HEK293 (cell line): Measurements from ENCODE around the gene GABRA5.

Experiments used
- CTCF ChIA-PET: fragments of 350-600 bp; formaldehyde crosslinking; extraction: SDS; loops from one replicate; lab custom pipeline; 2021; ENCODE audit warnings: antibody characterized with exemption; lab: Yijun Ruan, JAX
- POLR2A ChIA-PET: fragments of 300-600 bp; formaldehyde crosslinking; extraction: SDS; loops from one replicate; lab custom pipeline; 2020; ENCODE audit warnings: antibody characterized with exemption, inconsistent platforms; lab: Yijun Ruan, JAX
- H3K27ac ChIP-seq: fragments of 200-500 bp; sonication (Bioruptor generic); 2 replicates; pipeline ENCODE4 v1.5.1; 2014; ENCODE audit warnings: low read depth, low read length, control low read depth, inconsistent platforms; ENCODE audit errors: extremely low read depth
- H3K36me3 ChIP-seq, 2 experiments: fragments of 200-500 bp in 1 of 2; sonication (Bioruptor generic) in 1 of 2; 1 replicate in 1 of 2; 2 replicates in 1 of 2; pipeline ENCODE4 v1.5.1; 2014 to 2017; ENCODE audit warnings: inconsistent platforms in 2 of 2, low read length in 2 of 2; ENCODE audit not compliant: control insufficient read depth in 2 of 2, insufficient read depth in 1 of 2
- H3K4me1 ChIP-seq: fragments of 200-500 bp; sonication (Bioruptor generic); 2 replicates; pipeline ENCODE4 v1.5.1; 2014; ENCODE audit warnings: mild to moderate bottlenecking, low read length, inconsistent platforms; ENCODE audit not compliant: control insufficient read depth, insufficient read depth
- H3K4me3 ChIP-seq: 2 replicates; pipeline ENCODE4 v1.5.1; 2011; ENCODE audit warnings: low read depth, mild to moderate bottlenecking, control low read depth, low read length, moderate library complexity
- H3K9me3 ChIP-seq: fragments of 200-500 bp; sonication (Bioruptor generic); 2 replicates; pipeline ENCODE4 v1.5.1; 2014; ENCODE audit warnings: low read depth, low read length, inconsistent platforms; ENCODE audit not compliant: control insufficient read depth, insufficient read depth
- HOXD13 ChIP-seq: sonication (generic); formaldehyde crosslinking; IDR thresholded peaks from 2 replicates; pipeline ENCODE4 v1.8.0; 2022; ENCODE audit warnings: missing genetic modification reagents, borderline replicate concordance
- KLF1 ChIP-seq: fragments of 450-650 bp; formaldehyde crosslinking; IDR thresholded peaks from 2 replicates; pipeline ENCODE4 v1.5.1; 2016; ENCODE audit warnings: missing biosample characterization, missing genetic modification characterization
- KLF9 ChIP-seq: fragments of 450-650 bp; formaldehyde crosslinking; IDR thresholded peaks from 2 replicates; pipeline ENCODE4 v1.5.1; 2016; ENCODE audit warnings: missing biosample characterization, missing genetic modification characterization, low read depth
- ZNF19 ChIP-seq: fragments of 450-650 bp; formaldehyde crosslinking; IDR thresholded peaks from 2 replicates; pipeline ENCODE4; 2016; ENCODE audit warnings: missing biosample characterization, missing genetic modification characterization, low read depth
- ZNF292 ChIP-seq: fragments of 450-650 bp; formaldehyde crosslinking; IDR thresholded peaks from 2 replicates; pipeline ENCODE4 v1.5.1; 2016; ENCODE audit warnings: low read depth, missing biosample characterization, missing genetic modification characterization, borderline replicate concordance
- ZNF302 ChIP-seq: fragments of 450-650 bp; formaldehyde crosslinking; IDR thresholded peaks from 2 replicates; pipeline ENCODE4 v1.5.1; 2016; ENCODE audit warnings: missing biosample characterization, missing genetic modification characterization, low read depth
- ZNF335 ChIP-seq: fragments of 450-650 bp; formaldehyde crosslinking; conservative IDR thresholded peaks from 2 replicates; pipeline ENCODE4 v1.5.1; 2016; ENCODE audit warnings: missing biosample characterization, missing genetic modification characterization
- ZNF350 ChIP-seq: fragments of 450-650 bp; formaldehyde crosslinking; IDR thresholded peaks from 2 replicates; pipeline ENCODE4 v1.5.0; 2017; ENCODE audit warnings: missing biosample characterization, mild to moderate bottlenecking, missing genetic modification characterization
- ZNF354C ChIP-seq: fragments of 450-650 bp; formaldehyde crosslinking; IDR thresholded peaks from 2 replicates; pipeline ENCODE4 v1.5.1; 2016; ENCODE audit warnings: missing biosample characterization, missing genetic modification characterization, low read depth, borderline replicate concordance
- ZNF37A ChIP-seq: fragments of 450-650 bp; IDR thresholded peaks from 2 replicates; pipeline ENCODE4 v1.5.1; 2018; ENCODE audit warnings: missing biosample characterization, missing genetic modification characterization
- ZNF404 ChIP-seq: fragments of 450-650 bp; formaldehyde crosslinking; IDR thresholded peaks from 2 replicates; pipeline ENCODE4 v1.5.1; 2017; ENCODE audit warnings: missing biosample characterization, missing genetic modification characterization
- ZNF548 ChIP-seq: fragments of 450-650 bp; formaldehyde crosslinking; IDR thresholded peaks from 2 replicates; pipeline ENCODE4 v1.5.1; 2016; ENCODE audit warnings: missing biosample characterization, missing genetic modification characterization
- ZNF629 ChIP-seq: fragments of 450-650 bp; formaldehyde crosslinking; IDR thresholded peaks from 2 replicates; pipeline ENCODE4 v1.5.1; 2017; ENCODE audit warnings: missing biosample characterization, missing genetic modification characterization
- ZNF658 ChIP-seq: fragments of 450-650 bp; formaldehyde crosslinking; IDR thresholded peaks from 2 replicates; pipeline ENCODE4; 2016; ENCODE audit warnings: missing biosample characterization, missing genetic modification characterization
- ZNF660 ChIP-seq: fragments of 450-650 bp; IDR thresholded peaks from 2 replicates; pipeline ENCODE4 v1.5.1; 2018; ENCODE audit warnings: missing biosample characterization, mild to moderate bottlenecking, missing genetic modification characterization
- ZNF791 ChIP-seq: fragments of 450-650 bp; formaldehyde crosslinking; IDR thresholded peaks from 2 replicates; pipeline ENCODE4 v1.5.1; 2016; ENCODE audit warnings: missing biosample characterization, missing genetic modification characterization
- ZNF792 ChIP-seq: fragments of 450-650 bp; formaldehyde crosslinking; IDR thresholded peaks from 2 replicates; pipeline ENCODE4 v1.5.1; 2016; ENCODE audit warnings: missing biosample characterization, missing genetic modification characterization
- ZXDB ChIP-seq: fragments of 450-650 bp; formaldehyde crosslinking; IDR thresholded peaks from 2 replicates; pipeline ENCODE4 v1.5.1; 2016; ENCODE audit warnings: missing biosample characterization, missing genetic modification characterization
- TF ChIP-seq, protein P1 (sequence below): fragments of 450-650 bp; formaldehyde crosslinking; IDR thresholded peaks from 2 replicates; pipeline ENCODE4 v1.5.1; 2016; ENCODE audit warnings: missing biosample characterization, missing genetic modification characterization
- TF ChIP-seq, protein P2 (sequence below): IDR thresholded peaks from 2 replicates; pipeline ENCODE4 v1.6.1; 2011; ENCODE audit warnings: mild to moderate bottlenecking, low read depth, low read length, borderline replicate concordance
- TF ChIP-seq, protein P3 (sequence below): fragments of 450-650 bp; formaldehyde crosslinking; IDR thresholded peaks from 2 replicates; pipeline ENCODE4 v1.5.1; 2016; ENCODE audit warnings: missing biosample characterization, missing genetic modification characterization
- TF ChIP-seq, protein P4 (sequence below): fragments of 450-650 bp; IDR thresholded peaks from 2 replicates; pipeline ENCODE4 v1.5.1; 2018; ENCODE audit warnings: missing biosample characterization, mild to moderate bottlenecking, missing genetic modification characterization

Gene GABRA5

DNA sequence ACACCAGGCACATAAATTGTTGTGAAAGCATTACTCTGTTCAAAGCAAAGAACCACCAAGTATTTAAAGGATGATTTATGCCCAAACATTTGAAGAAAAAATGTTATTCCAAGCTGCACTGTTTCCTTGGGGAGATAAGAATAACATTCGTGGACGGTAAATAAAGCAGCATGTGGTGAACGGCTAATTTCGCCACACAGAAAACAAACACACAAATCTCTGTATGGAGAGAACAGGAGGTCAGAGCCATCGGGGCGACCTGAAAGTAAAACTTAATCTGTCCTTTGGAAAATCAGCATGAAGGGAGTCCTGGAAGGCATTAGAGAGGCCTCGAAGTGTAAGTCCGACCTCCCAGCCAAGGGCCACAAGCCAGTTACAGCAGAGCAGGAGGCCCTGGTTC, 77.0 kb downstream of the GABRA5 start:
- TF ChIP-seq ZNF19 (tag by site-specific recombination) (no peak), ZNF629 (no peak), ZNF335 (tag by site-specific recombination) (no peak), ZNF37A (tag by site-specific recombination) (no peak), ZNF292 (tag by site-specific recombination) (no peak), ZNF658 (no peak), ZNF791 (tag by site-specific recombination) (no peak), ZNF404 (no peak), ZNF660 (no peak), KLF1 (tag by site-specific recombination) (no peak), ZXDB (no peak), ZNF354C (no peak), ZNF792 (tag by site-specific recombination) (no peak), ZNF302 (tag by site-specific recombination) (no peak), ZNF350 (no peak), KLF9 (tag by site-specific recombination) (no peak)
- TF ChIP-seq, protein P1, sequence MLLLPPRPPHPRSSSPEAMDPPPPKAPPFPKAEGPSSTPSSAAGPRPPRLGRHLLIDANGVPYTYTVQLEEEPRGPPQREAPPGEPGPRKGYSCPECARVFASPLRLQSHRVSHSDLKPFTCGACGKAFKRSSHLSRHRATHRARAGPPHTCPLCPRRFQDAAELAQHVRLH (tag by site-specific recombination): no peak
- TF ChIP-seq, protein P2, sequence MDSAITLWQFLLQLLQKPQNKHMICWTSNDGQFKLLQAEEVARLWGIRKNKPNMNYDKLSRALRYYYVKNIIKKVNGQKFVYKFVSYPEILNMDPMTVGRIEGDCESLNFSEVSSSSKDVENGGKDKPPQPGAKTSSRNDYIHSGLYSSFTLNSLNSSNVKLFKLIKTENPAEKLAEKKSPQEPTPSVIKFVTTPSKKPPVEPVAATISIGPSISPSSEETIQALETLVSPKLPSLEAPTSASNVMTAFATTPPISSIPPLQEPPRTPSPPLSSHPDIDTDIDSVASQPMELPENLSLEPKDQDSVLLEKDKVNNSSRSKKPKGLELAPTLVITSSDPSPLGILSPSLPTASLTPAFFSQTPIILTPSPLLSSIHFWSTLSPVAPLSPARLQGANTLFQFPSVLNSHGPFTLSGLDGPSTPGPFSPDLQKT: no peak
- TF ChIP-seq, protein P3, sequence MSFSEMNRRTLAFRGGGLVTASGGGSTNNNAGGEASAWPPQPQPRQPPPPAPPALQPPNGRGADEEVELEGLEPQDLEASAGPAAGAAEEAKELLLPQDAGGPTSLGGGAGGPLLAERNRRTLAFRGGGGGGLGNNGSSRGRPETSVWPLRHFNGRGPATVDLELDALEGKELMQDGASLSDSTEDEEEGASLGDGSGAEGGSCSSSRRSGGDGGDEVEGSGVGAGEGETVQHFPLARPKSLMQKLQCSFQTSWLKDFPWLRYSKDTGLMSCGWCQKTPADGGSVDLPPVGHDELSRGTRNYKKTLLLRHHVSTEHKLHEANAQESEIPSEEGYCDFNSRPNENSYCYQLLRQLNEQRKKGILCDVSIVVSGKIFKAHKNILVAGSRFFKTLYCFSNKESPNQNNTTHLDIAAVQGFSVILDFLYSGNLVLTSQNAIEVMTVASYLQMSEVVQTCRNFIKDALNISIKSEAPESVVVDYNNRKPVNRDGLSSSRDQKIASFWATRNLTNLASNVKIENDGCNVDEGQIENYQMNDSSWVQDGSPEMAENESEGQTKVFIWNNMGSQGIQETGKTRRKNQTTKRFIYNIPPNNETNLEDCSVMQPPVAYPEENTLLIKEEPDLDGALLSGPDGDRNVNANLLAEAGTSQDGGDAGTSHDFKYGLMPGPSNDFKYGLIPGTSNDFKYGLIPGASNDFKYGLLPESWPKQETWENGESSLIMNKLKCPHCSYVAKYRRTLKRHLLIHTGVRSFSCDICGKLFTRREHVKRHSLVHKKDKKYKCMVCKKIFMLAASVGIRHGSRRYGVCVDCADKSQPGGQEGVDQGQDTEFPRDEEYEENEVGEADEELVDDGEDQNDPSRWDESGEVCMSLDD (tag by site-specific recombination): no peak
- TF ChIP-seq, protein P4, sequence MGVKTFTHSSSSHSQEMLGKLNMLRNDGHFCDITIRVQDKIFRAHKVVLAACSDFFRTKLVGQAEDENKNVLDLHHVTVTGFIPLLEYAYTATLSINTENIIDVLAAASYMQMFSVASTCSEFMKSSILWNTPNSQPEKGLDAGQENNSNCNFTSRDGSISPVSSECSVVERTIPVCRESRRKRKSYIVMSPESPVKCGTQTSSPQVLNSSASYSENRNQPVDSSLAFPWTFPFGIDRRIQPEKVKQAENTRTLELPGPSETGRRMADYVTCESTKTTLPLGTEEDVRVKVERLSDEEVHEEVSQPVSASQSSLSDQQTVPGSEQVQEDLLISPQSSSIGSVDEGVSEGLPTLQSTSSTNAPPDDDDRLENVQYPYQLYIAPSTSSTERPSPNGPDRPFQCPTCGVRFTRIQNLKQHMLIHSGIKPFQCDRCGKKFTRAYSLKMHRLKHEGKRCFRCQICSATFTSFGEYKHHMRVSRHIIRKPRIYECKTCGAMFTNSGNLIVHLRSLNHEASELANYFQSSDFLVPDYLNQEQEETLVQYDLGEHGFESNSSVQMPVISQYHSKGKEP (tag by site-specific recombination): no peak
- ChIA-PET CTCF (no interaction called here), POLR2A (no interaction called here)
- Histone ChIP-seq H3K9me3 (no peaks in the 10 kb centered on the region), H3K36me3 (no peaks in the 10 kb centered on the region), H3K27ac (no peak overlapping the region), H3K4me3 (no peak overlapping the region), H3K4me1 (no peaks in the 10 kb centered on the region)

DNA sequence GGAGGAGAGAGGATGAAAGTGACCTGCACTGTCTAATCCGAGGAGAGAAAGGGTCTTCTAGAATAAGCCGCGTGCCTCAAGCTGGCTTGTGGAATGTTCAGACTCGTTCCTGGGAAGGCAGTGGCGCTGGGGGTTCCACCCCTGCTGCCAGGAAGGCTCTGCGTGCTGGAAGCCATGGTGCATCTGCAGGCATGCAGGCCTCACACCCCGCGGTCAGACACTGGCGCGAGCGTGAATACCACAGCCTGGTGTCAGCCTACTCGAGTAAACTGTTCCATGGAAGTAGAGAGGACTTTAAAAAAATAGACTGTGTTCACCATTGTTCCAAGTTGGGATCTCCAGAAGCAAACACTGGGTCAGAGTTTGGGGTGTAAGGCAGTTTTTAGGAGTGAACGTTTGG, 78.2 kb downstream of the GABRA5 start:
- no peaks in the 10 kb centered on the region for H3K9me3 ChIP-seq
- ChIA-PET POLR2A (no interaction called here), CTCF (no interaction called here)
- no peak overlapping the region for H3K27ac ChIP-seq
- H3K36me3 ChIP-seq: no peaks in the 10 kb centered on the region
- H3K4me3 ChIP-seq: no peak overlapping the region
- TF ChIP-seq ZNF548: no peak
- TF ChIP-seq HOXD13 (CRISPR knock-in tag): no peak
- H3K4me1 ChIP-seq: no peaks in the 10 kb centered on the region
